HG02840 (cell line): Measurements from ENCODE around the gene SNAI3.

ENCODE experiments used
- ATAC-seq: cut with Tn5 transposase; IDR thresholded peaks from one replicate; pipeline ENCODE4 v1.9.1; 2021; ENCODE audit warnings: mild to moderate bottlenecking, moderate library complexity, moderate number of reproducible peaks; ENCODE audit not compliant: unreplicated experiment, low FRiP score

Gene SNAI3

DNA sequence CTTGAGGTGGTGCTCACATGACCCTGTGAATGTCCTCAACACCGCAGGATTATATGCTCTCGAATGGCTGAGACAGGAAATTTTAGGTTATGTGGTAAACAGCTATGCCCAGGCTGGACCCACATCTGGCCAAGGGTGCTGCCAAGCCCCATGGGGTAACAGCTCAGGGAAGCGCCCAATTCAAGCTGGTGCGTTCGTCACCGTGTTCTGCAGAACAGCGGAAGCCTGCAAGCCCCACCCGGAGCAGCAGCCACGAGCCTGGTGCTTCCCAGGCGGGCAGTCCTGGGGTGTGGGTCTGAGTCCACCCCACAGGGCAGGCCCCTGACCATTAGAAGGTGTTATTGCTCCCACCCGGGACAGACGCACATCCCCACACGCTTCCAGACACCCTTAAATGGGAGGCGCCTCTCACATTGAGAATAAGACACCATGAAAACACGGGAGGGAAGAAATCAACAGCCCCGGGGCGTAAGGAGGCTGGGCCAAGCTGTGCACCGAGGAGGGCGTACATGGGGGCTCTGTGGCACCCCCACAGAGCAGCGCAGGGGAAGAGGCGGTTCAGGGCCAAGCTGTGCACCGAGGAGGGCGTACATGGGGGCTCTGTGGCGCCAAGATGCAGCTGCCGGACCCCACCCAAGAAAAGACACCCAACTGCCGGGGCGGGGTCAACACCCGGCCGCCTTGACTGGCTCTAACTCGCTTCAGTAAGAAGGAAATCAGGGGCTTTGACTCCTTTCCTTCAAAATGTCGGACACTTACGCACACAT, 32.5 kb downstream of the SNAI3 start:
- no peak for ATAC-seq

- ATAC-seq: no peak
These were observed 33.2 kb downstream of the SNAI3 start for GRCh38 chr16:88653101-88653500.

- ATAC-seq: no peak
These were observed 33.6 kb downstream of the SNAI3 start for GRCh38 chr16:88652762-88653063.

- ATAC-seq: no peak
These were observed 34.1 kb downstream of the SNAI3 start for GRCh38 chr16:88651989-88652761.

- ATAC-seq: peak; percentile 68
These were observed 34.9 kb downstream of the SNAI3 start for GRCh38 chr16:88651276-88651988.

GRCh38 chr16:88650749-88651275, 35.5 kb downstream of the SNAI3 start, which contains the start of gene CYBA:
Gene CYBA (minus strand): TSS chr16:88651053. CDS start chr16:88651013, 40 bp downstream.
- ATAC-seq: peak; percentile 66

DNA sequence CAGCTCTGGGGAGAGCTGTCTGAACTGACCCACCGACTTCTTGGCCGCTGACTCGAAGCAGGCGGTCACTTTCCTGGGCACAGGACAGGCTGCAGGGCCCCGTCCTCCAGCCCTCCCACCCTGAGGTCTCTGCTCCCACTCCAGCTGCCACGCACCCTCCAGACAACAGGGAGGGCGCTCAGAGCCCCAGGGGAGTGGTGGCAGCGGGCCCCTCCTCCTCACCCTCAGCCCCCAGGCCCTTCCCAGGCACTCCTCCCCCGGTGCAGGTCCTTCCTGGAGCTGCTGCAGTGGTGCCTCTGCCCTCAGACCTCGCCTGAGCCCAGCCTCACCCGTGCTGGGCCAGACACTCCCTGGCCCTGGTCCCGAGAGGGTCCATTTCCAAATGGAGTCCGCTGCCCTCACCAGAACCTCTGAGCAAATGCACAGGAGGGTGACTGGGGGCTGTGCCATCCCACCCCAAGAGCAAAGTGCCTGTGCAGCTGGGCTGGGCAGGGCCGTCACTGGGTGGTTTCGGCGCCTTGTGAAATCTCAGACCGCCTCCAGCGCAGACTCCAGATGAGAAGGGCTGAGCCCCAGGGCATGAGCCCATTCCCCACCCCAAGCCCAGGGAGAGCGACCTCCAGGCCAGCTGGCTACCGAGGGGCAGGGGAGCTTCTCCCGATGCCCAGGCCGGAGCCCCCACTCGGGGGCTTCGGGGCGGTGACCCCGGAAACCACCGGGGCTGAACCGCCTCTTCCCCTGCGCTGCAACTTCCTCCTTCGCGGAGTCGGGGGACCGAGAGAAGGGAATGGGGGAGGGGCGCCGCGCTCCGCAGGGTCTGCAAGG, 36.2 kb downstream of the SNAI3 start:
- ATAC-seq: peak; percentile 12

GRCh38 chr16:88649195-88649923, 36.9 kb downstream of the SNAI3 start:
- ATAC-seq: no peak

DNA sequence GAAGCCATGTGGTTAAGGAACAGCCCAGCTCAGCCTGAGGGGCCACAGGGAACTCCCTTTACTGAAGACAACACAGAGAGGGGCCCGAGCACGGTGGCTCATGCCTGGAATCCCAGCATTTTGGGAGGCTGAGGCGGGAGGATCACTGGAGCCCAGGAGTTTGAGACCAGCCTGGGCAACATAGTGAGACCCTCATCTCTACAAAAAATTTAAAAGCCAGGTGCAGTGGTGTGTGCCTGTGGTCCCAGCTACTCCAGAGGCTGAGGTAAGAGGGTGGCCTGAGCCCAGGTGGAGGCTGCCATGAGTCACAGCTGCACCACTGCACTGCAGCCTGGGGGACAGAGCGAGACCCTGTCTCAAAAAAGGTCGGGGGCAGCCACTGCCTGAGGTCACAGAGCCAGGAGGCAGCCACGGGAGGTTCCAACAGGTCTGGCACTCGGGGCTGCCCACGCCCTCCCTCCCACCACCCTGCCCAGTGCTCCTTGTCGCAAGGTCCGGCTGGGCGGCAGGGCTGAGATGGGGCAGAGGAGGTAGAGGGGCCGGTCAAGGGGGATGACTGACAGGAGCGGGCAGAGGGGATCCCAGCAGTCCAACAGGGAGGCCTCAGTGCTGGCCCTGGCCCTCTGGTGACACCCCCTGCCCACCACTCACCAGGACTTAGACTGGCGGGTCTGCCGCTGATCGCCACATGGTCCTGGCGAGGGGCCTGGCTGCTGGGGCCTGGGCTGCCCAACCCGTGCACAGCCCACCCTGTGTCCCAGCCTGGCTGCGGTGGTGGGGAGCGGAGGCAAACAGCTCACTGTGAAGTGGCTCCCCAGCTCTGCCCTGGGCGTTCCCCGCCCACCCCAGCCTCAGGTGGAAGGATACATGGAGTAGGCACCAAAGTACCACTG, 38.9 kb downstream of the SNAI3 start:
- ATAC-seq: no peak

DNA sequence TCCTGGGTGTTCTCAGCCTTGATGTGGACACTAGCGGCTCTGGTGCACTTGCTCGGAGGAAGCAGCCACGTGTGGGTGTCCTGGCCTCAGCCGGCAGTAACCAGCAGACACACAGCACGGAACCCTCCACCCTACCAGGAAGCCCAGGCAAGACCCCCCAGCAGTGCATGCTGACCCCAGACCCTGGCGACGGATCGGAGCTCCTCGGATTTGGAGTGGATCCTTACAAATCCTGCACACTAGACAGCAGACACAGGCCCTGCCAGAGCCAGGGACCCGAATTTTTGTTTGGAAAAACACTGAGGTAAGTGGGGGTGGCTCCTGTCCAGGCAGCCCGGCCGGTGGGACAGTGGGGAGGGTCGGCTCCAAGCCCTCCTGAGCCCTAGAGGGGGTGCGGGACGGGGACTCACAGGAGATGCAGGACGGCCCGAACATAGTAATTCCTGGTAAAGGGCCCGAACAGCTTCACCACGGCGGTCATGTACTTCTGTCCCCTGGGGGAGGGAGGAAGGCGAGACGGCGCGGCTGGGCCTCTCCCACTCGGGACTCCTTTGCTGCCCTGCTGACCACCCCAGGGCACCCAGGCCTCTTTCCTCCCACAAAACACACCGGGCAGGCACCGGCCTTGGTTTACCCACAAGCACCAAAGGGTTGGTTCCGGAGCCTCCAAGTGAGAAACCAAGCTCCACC, 39.8 kb downstream of the SNAI3 start:
- ATAC-seq: no peak

DNA sequence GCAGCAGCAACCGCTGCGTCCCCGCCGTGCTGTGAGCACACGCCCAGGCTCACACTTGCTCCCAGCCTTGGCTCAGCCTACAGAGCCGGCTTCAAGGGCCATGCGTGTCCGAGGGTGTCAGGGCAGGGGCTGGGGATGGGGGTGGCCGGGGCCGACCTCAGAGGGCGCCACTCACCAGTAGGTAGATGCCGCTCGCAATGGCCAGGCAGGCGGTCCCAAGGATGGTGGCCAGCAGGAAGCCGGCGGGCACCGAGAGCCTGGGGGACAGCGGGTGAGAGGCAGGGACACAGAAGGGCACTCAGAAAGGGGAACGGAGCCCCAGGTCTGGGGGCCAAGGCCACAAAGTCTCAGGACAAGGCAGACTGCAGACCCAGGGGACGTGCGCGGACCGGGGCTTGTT, 40.4 kb downstream of the SNAI3 start:
- no peak for ATAC-seq

DNA sequence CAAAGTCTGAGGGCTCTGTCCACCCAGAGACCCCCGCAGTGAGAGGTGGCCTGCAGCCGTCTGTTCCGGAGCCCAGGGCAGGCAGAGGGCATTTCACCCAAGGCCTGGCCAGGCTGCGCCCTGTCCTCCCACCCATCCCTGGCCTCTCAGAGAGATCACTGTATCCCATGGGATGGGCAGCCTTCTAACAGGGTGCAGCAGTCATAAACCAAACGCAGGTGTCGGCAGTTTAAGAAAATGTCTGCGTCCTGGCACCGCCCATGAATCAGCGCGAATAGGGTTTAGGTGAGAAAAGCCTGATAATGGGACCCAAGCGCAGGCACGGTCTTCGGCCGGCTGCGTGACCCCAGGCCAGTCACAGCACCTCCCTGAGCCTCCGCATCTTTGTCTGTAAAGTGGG, 40.9 kb downstream of the SNAI3 start:
- no peak for ATAC-seq

DNA sequence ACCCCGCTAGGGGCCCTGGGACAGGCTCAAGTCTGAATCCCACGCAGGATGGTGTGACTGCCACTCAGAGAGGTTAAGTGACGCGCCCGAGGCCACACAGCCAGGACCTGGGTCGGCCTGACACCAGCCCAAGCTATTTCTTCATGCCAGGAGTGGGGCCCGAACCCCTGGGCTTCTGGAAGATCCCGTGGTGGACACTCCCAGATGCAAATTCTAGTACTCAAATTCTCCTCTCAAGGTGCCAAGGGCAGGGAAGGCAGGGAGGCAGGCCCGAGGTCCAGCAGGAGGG, 42.7 kb downstream of the SNAI3 start:
- no peak for ATAC-seq

GRCh38 chr16:88642881-88643643, 43.2 kb downstream of the SNAI3 start:
- ATAC-seq: no peak

DNA sequence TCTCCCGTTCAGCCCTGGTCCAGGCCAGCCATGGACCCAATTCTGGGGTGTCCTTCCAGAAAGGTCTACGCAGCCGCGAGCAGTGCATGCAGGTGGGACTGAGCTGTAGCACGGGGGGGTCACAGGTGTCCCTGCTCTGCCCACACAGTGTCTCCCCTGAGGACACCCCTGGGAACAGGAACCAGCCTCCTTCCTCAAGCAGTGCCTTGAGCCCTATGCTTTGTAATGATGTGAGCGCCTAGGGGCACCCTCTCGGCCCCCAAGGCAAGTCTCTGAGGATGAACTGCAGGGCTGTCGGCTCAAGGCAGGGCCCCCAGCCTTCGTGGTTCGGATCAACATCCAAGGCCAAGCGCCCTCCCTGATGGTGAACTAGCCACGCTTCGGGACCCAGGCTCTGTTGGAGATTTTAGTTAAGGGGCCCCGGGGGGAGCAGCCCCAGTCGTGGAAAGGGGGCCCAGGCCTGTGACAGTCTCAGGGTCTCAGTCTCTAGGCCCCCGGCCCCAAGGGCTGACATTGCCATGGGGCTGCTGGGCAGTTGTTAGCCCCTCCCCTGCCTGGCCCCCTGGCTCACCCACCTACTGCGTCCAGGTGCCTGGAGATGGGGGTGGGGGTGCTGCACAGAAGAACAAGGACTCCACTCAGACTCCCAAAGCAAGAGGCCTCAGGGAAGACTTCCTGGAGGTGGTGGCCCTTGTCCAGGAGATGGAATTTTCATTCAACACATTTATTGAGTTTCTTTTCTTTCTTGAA, 45.6 kb downstream of the SNAI3 start:
- no peak for ATAC-seq

DNA sequence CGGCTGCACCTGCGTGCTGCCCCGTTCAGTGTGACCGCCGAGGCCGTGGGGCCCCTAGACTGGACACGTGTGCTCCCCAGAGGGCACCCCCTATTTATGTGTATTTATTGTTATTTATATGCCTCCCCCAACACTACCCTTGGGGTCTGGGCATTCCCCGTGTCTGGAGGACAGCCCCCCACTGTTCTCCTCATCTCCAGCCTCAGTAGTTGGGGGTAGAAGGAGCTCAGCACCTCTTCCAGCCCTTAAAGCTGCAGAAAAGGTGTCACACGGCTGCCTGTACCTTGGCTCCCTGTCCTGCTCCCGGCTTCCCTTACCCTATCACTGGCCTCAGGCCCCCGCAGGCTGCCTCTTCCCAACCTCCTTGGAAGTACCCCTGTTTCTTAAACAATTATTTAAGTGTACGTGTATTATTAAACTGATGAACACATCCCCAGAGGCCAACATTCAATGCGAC, 46.2 kb downstream of the SNAI3 start:
- no peak for ATAC-seq
